CD4-positive, alpha-beta T cell treated with Interleukin-6 at 100 ng/mL for 8 hours (primary cell): Measurements from ENCODE around the gene IRGM.
"Not testable (repeated sequence)": the region's sequence is repeated elsewhere in the genome, so short reads cannot be mapped to it uniquely, and the experiment has no call there.

Experiments
- DNase-seq: peaks from one replicate; pipeline ENCODE4 v3.0.0-alpha.2; 2020; ENCODE audit warnings: mixed read lengths, low spot score

IRGM gene

DNA sequence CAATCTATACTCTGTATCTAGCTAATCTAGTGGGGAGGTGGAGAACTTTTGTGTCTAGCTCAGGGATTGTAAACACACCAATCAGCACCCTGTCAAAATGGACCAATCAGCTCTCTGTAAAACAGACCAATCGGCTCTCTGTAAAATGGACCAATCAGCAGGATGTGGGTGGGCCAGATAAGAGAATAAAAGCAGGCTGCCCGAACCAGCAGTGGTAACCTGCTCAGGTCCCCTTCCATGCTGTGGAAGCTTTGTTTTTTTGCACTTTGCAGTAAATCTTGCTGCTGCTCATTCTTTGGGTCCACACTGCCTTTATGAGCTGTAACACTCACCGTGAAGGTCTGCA, at the start of gene IRGM:
TSS of gene IRGM (plus strand) at position 214 of the 346 bp plus-strand sequence. CDS start 1,603 bp downstream, outside the sequence.
- DNase-seq = not testable (repeated sequence)

DNA sequence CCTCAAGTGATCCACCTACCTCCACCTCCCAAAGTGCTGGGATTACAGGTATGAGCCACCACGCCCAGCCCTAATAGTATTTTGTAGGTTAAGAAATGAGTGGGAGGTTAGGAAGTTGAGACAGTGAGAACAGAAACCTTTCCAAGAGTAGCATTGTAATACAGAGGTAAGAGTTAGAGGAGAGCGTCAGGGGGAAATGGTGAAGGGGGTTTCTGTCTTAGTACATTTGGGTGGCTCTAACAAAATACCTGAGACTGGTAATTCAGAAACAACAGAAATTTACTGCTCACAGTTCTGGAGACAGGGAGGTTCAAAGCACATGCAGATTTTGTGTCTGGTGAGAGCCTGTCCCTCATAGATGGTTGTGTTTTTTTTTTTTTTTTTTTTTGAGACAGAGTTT, 48.9 kb upstream of the IRGM start:
- no peak for DNase-seq

DNA sequence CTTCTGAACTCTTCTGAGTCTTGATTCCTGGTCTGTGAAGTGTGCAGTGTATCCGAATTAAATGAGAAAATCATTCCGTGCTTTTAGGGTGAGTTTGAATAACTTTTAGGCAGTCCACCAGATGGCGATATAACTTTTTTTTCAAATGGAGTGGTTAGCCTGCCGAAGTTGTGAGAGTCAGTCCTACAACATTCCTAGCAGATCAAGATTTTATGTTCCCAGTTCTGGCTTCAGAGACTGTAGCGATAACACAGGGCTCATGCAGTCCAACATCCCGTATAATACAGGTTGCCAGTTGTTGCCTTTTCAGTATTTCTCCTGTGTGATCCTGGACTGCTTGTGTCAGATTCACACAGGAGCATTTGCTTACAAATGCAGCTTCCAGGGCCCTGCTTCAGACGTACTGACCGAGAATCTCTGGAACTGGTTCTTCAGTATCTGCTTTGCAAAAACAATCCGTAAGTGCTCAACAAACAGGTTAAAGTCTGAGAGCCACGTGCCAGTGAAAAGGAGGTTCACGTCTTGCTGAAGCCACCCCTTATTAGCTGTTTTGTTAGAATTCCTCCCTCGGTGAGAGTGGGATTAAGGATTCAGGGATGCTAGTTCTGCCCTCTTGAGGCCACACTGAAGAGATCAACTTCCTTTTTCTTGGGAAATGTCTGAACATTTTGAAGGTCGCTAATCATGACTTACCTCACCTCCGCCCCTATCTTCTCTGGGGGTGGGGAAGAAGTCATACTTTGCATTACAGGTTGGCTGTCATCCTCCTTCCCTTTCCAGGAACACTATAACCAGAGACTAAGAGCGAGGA, 45.0 kb upstream of the IRGM start:
- DNase-seq = peak; percentile 40

DNA sequence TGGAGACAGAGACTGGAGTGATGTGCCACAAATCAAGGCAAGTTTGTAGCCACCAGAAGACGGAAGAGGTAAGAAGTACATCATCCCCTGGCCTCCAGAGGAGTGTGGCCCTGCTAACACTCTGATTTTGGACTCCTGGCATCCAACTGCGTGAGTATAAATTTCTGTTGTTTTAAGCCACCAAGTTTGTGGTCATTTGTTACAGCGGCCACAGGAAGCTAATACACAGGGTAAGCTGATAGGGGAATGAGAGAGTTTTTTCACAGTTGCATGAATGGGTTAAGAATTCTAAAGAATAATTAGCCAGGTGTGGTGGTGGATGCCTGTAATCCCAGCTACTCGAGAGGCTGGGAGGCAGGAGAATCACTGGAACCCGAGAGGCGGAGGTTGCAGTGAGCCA, 41.9 kb upstream of the IRGM start:
- DNase-seq = no peak

GRCh38 chr5:150809363-150809762, 37.0 kb upstream of the IRGM start:
- DNase-seq = no peak

DNA sequence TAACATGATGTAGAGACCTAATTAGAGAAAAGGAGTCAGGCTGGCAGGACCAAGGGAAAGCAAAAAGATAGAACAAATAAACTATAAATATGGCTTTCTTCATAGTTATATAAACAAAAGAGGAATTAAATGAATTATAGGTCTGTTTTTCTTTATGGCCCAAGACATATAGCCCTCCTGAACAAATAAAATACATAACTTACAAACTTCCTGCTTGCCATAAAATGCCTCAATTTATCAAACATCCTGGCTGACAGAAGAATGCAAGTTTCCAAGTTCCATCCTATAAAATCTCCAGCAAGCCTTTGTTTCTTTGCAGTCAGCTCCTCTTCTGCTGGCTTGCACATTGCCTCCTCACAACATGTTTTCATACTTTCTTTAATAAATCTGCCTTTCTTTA, 31.3 kb upstream of the IRGM start:
- DNase-seq = no peak

GRCh38 chr5:150816946-150817345, 29.4 kb upstream of the IRGM start:
- no peak for DNase-seq

DNA sequence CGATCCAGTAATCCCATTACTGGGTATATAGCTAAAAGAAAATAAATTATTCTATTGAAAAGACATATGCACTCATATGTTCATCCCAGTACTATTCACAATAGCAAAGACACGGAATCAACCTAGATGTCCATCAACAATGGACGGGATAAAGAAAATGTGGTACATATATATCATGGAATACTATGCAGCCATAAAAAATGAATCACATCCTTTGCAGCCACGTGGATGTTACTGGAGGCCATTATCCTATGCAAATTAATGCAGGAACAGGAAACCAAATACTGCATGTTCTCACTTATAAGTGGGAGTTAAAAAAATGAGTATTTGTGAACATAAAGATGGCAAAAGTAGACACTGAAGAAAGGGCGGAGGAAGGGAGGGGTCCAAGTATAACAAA, 16.6 kb upstream of the IRGM start:
- no peak for DNase-seq

DNA sequence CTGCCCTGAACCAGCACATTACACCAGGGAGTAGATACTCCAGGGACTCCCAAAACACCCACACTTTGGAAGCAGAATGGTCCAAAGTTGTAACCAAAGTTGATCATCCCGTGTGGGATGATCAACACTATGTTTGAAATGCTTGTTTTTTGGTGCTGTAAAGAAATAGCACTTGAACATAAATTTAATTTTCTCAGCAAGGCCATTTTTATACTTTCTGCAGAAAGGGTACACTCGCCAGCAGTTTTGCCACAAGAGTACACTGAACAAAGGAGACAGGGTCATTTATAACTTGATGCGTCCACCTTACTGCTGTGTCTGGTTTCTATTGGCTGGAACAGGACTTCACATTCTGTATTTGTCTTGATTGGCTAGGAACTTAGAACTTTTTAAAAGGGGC, 14.5 kb upstream of the IRGM start:
- DNase-seq = not testable (repeated sequence)

DNA sequence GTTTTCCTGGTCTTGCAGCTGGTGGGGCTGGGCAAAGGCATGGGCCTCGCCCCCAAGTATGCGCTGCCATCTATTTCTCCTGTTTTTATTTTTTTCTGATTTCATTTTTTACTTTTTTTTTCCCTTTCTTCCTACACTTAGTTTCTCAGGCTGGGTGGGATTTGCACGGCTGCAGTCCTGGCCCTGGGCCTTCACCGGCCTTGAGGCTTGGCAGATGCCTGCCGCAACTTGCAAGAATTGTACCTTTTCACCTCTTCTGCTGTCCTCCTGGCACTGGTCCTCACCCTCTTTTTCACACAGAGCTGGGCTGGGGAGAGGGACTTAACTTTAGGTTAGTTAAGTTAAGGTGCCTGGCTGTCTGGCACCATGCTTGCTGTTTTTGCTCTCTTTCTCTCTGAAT, 10.3 kb upstream of the IRGM start:
- DNase-seq = no peak

DNA sequence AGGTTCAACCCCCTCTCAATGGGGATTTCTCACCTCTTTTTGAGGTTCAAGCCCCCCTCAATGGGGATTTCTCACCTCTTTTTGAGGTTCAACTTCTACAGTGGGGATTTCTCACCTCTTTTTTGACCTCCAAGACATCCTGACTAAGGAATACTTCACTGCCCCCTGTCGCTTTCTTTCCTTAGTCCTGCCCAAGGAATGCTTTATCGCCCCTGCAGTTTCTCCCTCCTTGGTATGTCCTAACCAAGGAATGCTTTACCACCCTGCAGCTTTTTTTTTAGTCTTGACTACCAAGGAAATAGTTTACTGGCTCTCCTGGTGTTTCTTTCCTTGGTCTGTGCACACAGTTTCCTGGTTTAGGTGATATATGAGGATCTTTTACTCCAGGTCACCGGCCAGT, 9.6 kb upstream of the IRGM start:
- no peak for DNase-seq

DNA sequence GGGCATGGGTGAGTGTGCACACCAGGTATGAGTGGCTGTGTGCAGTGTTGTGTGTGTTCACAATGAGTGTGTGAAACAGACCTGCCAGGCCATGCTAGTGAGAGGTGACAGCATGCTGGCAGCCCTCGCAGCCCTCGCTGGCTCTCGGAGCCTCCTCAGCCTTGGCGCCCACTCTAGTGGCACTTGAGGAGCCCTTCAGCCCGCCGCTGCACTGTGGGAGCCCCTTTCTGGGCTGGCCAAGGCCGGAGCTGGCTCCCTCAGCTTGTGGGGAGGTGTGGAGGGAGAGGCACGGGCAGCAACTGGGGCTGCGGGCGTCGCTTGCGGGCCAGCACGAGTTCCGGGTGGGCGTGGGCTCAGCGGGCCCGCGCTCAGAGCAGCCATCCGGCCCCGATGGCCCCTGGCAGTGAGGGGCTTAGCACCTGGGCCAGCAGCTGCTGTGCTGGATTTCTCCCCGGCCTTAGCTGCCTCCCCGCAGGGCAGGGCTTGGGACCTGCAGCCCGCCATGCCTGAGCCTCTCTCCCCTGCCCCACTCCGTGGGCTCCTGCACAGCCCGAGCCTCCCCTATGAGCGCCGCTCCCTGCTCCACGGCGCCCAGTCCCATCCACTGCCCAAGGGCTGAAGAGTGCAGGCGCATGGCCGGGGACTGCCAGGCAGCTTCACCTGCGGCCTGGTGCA, 999 bp upstream of the IRGM start:
- DNase-seq = not testable (repeated sequence)

GRCh38 chr5:150846654-150847333, 473 bp downstream of the IRGM start:
- peak; percentile 79 for DNase-seq

GRCh38 chr5:150847334-150847695, 994 bp downstream of the IRGM start:
- DNase-seq = no peak

DNA sequence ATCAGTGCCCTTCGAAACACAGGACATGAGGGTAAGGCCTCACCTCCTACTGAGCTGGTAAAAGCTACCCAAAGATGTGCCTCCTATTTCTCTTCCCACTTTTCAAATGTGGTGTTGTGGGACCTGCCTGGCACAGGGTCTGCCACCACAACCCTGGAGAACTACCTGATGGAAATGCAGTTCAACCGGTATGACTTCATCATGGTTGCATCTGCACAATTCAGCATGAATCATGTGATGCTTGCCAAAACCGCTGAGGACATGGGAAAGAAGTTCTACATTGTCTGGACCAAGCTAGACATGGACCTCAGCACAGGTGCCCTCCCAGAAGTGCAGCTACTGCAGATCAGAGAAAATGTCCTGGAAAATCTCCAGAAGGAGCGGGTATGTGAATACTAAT, 1.9 kb downstream of the IRGM start:
- no peak for DNase-seq

GRCh38 chr5:150851039-150851438, 4.7 kb downstream of the IRGM start:
- no peak for DNase-seq

DNA sequence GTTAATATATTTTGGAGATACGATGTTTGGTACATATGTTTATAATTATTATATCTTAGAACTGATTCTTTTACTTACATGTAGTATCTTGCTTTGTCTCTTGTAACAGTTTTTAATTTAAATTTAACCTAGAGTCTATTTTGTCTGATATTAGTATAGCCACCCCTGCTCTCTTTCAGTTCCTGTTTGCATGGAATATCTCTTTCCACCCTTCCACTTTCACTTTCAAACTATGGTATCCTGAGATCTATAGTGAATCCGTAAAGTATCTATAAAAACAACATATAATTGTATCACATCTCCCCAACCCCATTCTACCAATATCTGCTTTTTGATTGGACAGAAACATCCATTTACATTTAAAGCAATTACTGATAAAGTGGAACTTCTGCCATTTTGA, 7.2 kb downstream of the IRGM start:
- DNase-seq = no peak

DNA sequence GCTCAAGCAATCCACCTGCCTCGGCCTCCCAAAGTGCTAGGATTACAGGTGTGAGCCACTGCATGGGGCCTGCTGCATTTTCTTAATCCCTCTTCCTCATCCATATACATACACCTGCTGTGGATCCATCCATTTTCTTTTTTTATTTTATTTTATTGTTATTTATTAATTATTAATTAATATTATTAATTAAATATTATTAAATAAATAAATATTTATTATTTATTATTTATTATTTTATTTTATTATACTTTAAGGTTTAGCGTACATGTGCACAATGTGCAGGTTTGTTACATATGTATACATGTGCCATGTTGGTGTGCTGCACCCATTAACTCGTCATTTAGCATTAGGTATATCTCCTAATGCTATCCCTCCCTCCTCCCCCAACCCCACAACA, 10.4 kb downstream of the IRGM start:
- not testable (repeated sequence) for DNase-seq

- no peak for DNase-seq
These were observed 14.0 kb downstream of the IRGM start for GRCh38 chr5:150860246-150860821.

DNA sequence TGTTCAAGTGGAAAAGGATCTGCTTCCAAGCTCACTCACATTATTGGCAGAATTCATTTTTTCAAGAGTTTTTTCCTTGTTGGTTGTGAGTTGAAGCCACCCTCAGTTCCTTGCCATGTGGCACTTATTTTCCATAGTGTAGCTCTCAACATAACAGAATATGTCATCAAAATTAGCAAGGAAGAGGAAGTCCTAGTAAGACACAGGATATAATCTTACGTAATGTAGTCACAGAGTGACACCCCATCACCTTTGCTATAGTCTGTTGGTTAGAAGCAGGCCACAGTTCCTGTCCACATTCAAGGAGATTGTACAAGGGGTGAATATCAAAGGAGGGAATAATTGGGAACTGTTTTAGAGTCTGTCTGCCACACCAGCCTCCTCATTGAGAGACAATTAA, 15.7 kb downstream of the IRGM start:
- DNase-seq = no peak

DNA sequence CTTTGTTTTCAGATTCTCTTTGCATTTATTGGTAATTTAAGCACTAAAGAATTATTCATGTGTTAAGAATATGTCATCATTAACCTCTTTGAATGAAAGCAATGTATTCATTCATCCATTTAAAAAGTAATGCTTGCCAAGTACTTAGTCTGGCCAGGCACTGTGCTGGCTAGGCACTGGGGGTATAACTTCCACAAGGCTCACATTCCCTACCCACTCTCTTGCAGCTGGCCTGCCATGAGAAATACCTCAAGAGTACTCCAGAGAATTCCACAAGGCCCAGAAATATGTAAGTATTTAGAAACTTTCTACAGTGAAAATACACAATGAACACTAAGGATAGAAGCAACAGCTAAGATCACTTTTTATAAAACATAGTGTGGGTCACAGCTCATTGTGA, 33.0 kb downstream of the IRGM start:
- DNase-seq = no peak

GRCh38 chr5:150895431-150896428, 49.4 kb downstream of the IRGM start:
- no peak for DNase-seq
